Adipocyte (in vitro differentiated cells): ENCODE data around the gene GAGE10.
"Not testable (repeated sequence)": the region's sequence is repeated elsewhere in the genome, so short reads cannot be mapped to it uniquely, and the experiment has no call there.

Experiments used
- DNase-seq: peaks from one replicate; pipeline ENCODE4 v3.0.0-alpha.2; 2015; ENCODE audit warnings: low read depth
- H3K27me3 ChIP-seq: replicated peaks from 2 replicates; pipeline ENCODE4 v1.7.0; 2013; ENCODE audit warnings: mild to moderate bottlenecking, low read length, moderate library complexity; ENCODE audit not compliant: control insufficient read depth, insufficient read depth
- H3K36me3 ChIP-seq: 2 replicates; pipeline ENCODE4 v1.7.0; 2013; ENCODE audit warnings: low read length, mild to moderate bottlenecking, moderate library complexity; ENCODE audit not compliant: control insufficient read depth, insufficient read depth, severe bottlenecking
- H3K4me1 ChIP-seq: 2 replicates; pipeline ENCODE4 v1.7.0; 2013; ENCODE audit warnings: mild to moderate bottlenecking, low read length, moderate library complexity; ENCODE audit not compliant: control insufficient read depth, insufficient read depth
- H3K4me3 ChIP-seq: 2 replicates; pipeline ENCODE4 v1.7.0; 2013; ENCODE audit warnings: mild to moderate bottlenecking, low read length, moderate library complexity
- H3K9ac ChIP-seq: 2 replicates; pipeline ENCODE4 v1.7.0; 2013; ENCODE audit warnings: mild to moderate bottlenecking, low read length, moderate library complexity
- H3K9me3 ChIP-seq: 2 replicates; pipeline ENCODE4 v1.7.0; 2013; ENCODE audit warnings: mild to moderate bottlenecking, low read length, moderate library complexity; ENCODE audit not compliant: control insufficient read depth

Gene GAGE10

GRCh38 chrX:49331841-49332240, 28.4 kb downstream of the GAGE10 start:
- not testable (repeated sequence) for H3K27me3 ChIP-seq, H3K9ac ChIP-seq, H3K4me3 ChIP-seq, H3K36me3 ChIP-seq, H3K4me1 ChIP-seq, DNase-seq, H3K9me3 ChIP-seq

- H3K4me1 ChIP-seq, DNase-seq, H3K36me3 ChIP-seq, H3K9me3 ChIP-seq, H3K27me3 ChIP-seq, H3K4me3 ChIP-seq, H3K9ac ChIP-seq: not testable (repeated sequence)
Measured at GRCh38 chrX:49341449-49341848, 38.0 kb downstream of the GAGE10 start.

- not testable (repeated sequence) for H3K36me3 ChIP-seq, H3K4me3 ChIP-seq, H3K4me1 ChIP-seq, DNase-seq, H3K9ac ChIP-seq, H3K9me3 ChIP-seq, H3K27me3 ChIP-seq
Measured at GRCh38 chrX:49344496-49345175, 41.2 kb downstream of the GAGE10 start.

- not testable (repeated sequence) for H3K27me3 ChIP-seq, H3K9me3 ChIP-seq, H3K4me3 ChIP-seq, H3K4me1 ChIP-seq, H3K9ac ChIP-seq, DNase-seq, H3K36me3 ChIP-seq
Measured at GRCh38 chrX:49345402-49345801, 42.0 kb downstream of the GAGE10 start.

- H3K27me3 ChIP-seq, H3K9me3 ChIP-seq, DNase-seq, H3K9ac ChIP-seq, H3K36me3 ChIP-seq, H3K4me1 ChIP-seq, H3K4me3 ChIP-seq: not testable (repeated sequence)
Measured at GRCh38 chrX:49346150-49346549, 42.7 kb downstream of the GAGE10 start.
